Psoas muscle (tissue), 8 donors: ENCODE results near the gene SEM1. TPM values are rescaled to one million over a fixed set of nuclear protein-coding genes. Genes with fewer than 3 reads are reported as not detected.

ENCODE experiments used
- ATAC-seq, 4 donors: fragments of 200-7000 bp; cut with Tn5 transposase; one replicate each; pipeline ENCODE4 v1.9.1; 2020; ENCODE audit warnings: moderate library complexity in 3 of 4, mild to moderate bottlenecking in 2 of 4
- DNase-seq, 2 donors: peaks; one replicate each; pipeline ENCODE4 v3.0.0-alpha.2; 2020
- H3K27ac ChIP-seq: fragments of 200-600 bp; one replicate; pipeline ENCODE4 v1.8.0; 2022
- H3K27me3 ChIP-seq, 3 donors: fragments of 200-600 bp in 1 of 3; one replicate each; pipeline versions ENCODE4 v1.6.1 to v1.8.0; 2013 to 2022; ENCODE audit warnings: low read length in 2 of 3, mild to moderate bottlenecking in 2 of 3, moderate library complexity in 1 of 3; ENCODE audit not compliant: insufficient read depth in 3 of 3
- H3K36me3 ChIP-seq, 2 donors: fragments of 200-600 bp in 1 of 2; one replicate each; pipeline versions ENCODE4 v1.6.1 to v1.8.0; 2013 to 2022; ENCODE audit warnings: low read depth in 1 of 2, mild to moderate bottlenecking in 1 of 2, moderate library complexity in 1 of 2; ENCODE audit not compliant: insufficient read depth in 1 of 2
- H3K4me1 ChIP-seq: fragments of 200-600 bp; one replicate; pipeline ENCODE4 v1.8.0; 2022
- H3K4me3 ChIP-seq: fragments of 200-600 bp; one replicate; pipeline ENCODE4 v1.8.0; 2022; ENCODE audit warnings: mild to moderate bottlenecking
- H3K9me3 ChIP-seq: fragments of 200-600 bp; one replicate; pipeline ENCODE4 v1.8.0; 2022
- WGBS, 3 donors: extraction: QIAGEN DNeasy Blood & Tissue Kit; methylation state at CpG; one replicate each; pipeline versions ENCODE4 v1.1.6 to v1.1.7; 2013; 5-methylcytosine and 5-hydroxymethylcytosine counted together
- intact Hi-C, 2 donors: fragments of 100-400 bp; cut with DNase I; formaldehyde crosslinking; loops; one replicate each; pipeline versions ENCODE4 v1.11.0 to v1.14.2; 2022
- polyA plus RNA-seq, 3 donors: library from polyadenylated mRNA; stranded (reverse); fragments of 200-250 nt; gene quantifications; one replicate each; pipeline ENCODE4 v1.2.3, GENCODE V29; 2013
- total RNA-seq, 4 donors: library from RNA; stranded (reverse); fragmentation: NEBNext Ultra II Directional in 2 of 4; extraction: Animal tissue kit (Norgen Biotek cat#: 25700) in 2 of 4; gene quantifications; one replicate each; pipeline versions ENCODE4 v1.2.1 to v1.2.4, GENCODE V29; 2021 to 2023
- TF ChIP-seq, protein P1 (sequence below): fragments of 200-600 bp; IDR thresholded peaks from one replicate; pipeline ENCODE4 v1.8.0; 2022; ENCODE audit warnings: antibody characterized with exemption
- donor health status: healthy with polysubstance abuse.
- donor health status: DM: no; HTN: no; CAD: no; lungs with moderate emphysema.
- donor health status: Bipolar disorder and iron deficiency.
- donor health status: healthy.
- donor health status: DM: yes; HTN: yes; CAD: no.
- donor health status: DM: no; HTN: no; CAD: no.
- donor health status: DM: no; HTN: no; CAD: no.
- donor health status: DM: yes; HTN: yes; CAD: no.

SEM1 gene
- total and polyA plus RNA-seq, 7 donors: 30.5 to 107 (median 69.9) TPM

- H3K36me3 ChIP-seq: peaks cover 3 to 55% of the 10 kb centered on the region in 2 donors
- no peak overlapping the region for H3K27ac ChIP-seq
- H3K9me3 ChIP-seq: no peaks in the 10 kb centered on the region
- DNase-seq (no peak), ATAC-seq (no peak)
- TF ChIP-seq, protein P1, sequence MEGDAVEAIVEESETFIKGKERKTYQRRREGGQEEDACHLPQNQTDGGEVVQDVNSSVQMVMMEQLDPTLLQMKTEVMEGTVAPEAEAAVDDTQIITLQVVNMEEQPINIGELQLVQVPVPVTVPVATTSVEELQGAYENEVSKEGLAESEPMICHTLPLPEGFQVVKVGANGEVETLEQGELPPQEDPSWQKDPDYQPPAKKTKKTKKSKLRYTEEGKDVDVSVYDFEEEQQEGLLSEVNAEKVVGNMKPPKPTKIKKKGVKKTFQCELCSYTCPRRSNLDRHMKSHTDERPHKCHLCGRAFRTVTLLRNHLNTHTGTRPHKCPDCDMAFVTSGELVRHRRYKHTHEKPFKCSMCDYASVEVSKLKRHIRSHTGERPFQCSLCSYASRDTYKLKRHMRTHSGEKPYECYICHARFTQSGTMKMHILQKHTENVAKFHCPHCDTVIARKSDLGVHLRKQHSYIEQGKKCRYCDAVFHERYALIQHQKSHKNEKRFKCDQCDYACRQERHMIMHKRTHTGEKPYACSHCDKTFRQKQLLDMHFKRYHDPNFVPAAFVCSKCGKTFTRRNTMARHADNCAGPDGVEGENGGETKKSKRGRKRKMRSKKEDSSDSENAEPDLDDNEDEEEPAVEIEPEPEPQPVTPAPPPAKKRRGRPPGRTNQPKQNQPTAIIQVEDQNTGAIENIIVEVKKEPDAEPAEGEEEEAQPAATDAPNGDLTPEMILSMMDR: no peak
- no peak overlapping the region for H3K4me3 ChIP-seq
- H3K4me1 ChIP-seq: no peaks in the 10 kb centered on the region
- H3K27me3 ChIP-seq: no peaks in the 10 kb centered on the region
- intact Hi-C loops: no loop called here
- WGBS, 3 donors: 85 to 89% (median 86%) methylated on average over 3 of the region's 3 CpGs
Measured at GRCh38 chr7:96670338-96671289, 39.0 kb downstream of the SEM1 start.

GRCh38 chr7:96669812-96670211 is 39.8 kb downstream of the SEM1 start:
- no peak overlapping the region for H3K4me3 ChIP-seq
- H3K36me3 ChIP-seq: peaks cover 3 to 59% of the 10 kb centered on the region in 2 donors
- intact Hi-C loops: no loop called here
- TF ChIP-seq, protein P1: no peak
- no peaks in the 10 kb centered on the region for H3K27me3 ChIP-seq
- ATAC-seq: no peak
- no peak for DNase-seq
- no peaks in the 10 kb centered on the region for H3K4me1 ChIP-seq
- no peak overlapping the region for H3K27ac ChIP-seq
- no peaks in the 10 kb centered on the region for H3K9me3 ChIP-seq

GRCh38 chr7:96667026-96667425 is 42.6 kb downstream of the SEM1 start:
- 94 to 98% (median 96%) methylated on average over 5 of the region's 5 CpGs for WGBS, 3 donors
- Histone ChIP-seq H3K4me3 (no peak overlapping the region), H3K36me3 (peaks cover 3 to 53% of the 10 kb centered on the region in 2 donors), H3K27ac (no peak overlapping the region), H3K9me3 (no peaks in the 10 kb centered on the region), H3K27me3 (no peaks in the 10 kb centered on the region), H3K4me1 (no peaks in the 10 kb centered on the region)
- ATAC-seq: no peak
- no peak for DNase-seq
- TF ChIP-seq, protein P1: no peak
- intact Hi-C loops: no loop called here

DNA sequence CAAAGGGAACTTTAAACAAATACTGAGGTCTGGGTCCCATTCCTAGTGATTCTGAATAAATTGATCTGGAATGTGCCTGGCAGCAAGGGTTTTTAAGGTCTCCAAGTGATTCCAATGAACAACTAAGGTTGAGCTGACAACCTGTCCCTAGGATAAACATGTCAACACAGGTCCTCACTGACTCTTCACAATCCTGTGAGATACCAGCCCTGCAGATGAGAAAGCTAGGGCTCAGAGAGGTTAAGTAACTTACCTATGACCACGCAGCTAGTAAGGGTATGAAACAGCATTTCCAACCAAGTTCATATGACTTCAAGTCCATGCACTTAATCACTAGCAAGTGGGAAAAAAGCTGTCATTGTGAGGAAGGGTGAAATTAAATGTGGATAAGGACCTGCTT is 44.0 kb downstream of the SEM1 start:
- H3K36me3 ChIP-seq: peaks cover 3 to 44% of the 10 kb centered on the region in 2 donors
- no peak overlapping the region for H3K27ac ChIP-seq
- TF ChIP-seq, protein P1: no peak
- no peaks in the 10 kb centered on the region for H3K4me1 ChIP-seq
- no peaks in the 10 kb centered on the region for H3K9me3 ChIP-seq
- no peak for ATAC-seq
- WGBS, 3 donors: 97 to 100% (median 99%) methylated on average over 1 of the region's 1 CpG
- intact Hi-C loops: no loop called here
- no peak for DNase-seq
- H3K4me3 ChIP-seq: no peak overlapping the region
- no peaks in the 10 kb centered on the region for H3K27me3 ChIP-seq
